GM21717 (cell line): Measurements from ENCODE around the gene HEXA.

Experiments used
- ATAC-seq: cut with Tn5 transposase; IDR thresholded peaks from one replicate; pipeline ENCODE4 v1.9.1; 2021; ENCODE audit warnings: mild to moderate bottlenecking, moderate library complexity; ENCODE audit not compliant: unreplicated experiment

HEXA gene

DNA sequence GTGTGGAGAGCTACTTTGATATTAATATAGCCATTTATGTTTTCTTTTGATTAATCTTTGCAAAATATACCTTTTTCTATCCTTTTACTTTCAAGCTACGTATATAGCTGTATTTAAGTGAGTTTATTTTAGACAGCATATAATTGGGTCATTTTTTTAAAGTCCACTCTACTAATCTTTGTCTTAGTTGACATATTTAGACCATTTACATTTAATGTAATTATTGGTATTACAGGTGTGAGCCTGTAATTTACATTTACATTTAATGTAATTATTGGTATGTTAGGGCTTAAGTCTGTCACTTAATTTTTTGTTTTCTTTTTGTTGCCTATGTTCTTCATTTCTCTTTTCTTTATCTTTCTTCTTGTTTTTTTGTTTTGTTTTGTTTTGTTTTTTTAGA is 52.1 kb downstream of the HEXA start:
- no peak for ATAC-seq

- peak; percentile 54 for ATAC-seq
Measured at GRCh38 chr15:72319985-72320671, 55.7 kb downstream of the HEXA start, which contains the start of gene CELF6. CELF6 (minus strand) TSS chr15:72320157; CDS start chr15:72319874, 283 bp downstream.

DNA sequence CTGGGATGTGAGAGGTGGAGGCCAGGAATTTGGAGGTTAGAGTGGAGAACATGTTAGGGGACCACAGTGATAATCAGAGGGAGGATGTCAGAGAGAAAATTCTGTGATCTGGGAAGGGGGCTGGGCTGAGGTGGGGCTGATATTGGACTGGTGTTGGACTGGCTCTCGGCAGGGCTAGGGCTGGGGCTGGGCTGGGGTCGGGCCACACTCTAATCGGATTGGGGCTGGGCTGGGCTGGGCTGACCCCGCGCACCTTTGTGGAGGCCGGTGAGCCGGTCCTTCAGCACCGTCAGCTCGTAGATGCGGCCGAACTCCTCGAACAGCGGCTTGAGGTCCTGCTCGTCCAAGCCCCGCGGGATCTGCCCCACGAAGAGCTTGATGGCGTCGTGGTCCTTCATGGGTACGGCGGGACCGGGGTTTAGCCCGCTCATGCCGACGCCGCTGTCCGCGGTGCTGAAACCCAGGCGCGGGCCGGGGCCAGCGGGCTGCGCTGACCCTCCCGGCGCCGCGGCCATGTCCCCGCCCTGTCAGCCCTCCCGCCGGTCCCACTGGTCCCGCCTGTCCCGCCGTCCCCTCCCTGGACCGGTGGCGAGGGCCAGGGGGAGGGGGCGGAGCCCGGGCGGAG is 56.3 kb downstream of the HEXA start:
- peak; percentile 11 for ATAC-seq

GRCh38 chr15:72318408-72318942 is 57.3 kb downstream of the HEXA start:
- no peak for ATAC-seq

GRCh38 chr15:72315706-72316370 is 60.0 kb downstream of the HEXA start:
- no peak for ATAC-seq

DNA sequence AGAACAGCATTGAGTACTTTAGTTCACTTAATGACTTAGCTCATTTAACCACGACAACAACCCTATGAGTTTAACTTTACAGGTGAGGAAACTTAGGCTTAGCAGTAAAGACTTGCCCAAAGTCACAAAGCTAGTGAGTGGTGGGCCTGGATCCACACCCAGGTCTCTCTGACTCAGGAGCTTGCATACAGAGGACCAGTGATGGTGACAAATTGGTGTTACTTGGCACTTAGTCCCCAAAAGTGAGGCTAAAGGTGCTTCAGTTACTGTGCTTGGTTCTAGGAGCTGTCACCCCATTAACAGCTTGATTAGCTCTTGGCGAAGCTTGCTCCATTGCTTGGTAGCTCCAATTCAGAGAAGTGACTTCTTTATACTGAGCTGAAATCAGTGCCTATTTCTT is 61.9 kb downstream of the HEXA start:
- ATAC-seq = no peak

GRCh38 chr15:72313448-72313840 is 62.4 kb downstream of the HEXA start:
- ATAC-seq = no peak

GRCh38 chr15:72312605-72313447 is 63.0 kb downstream of the HEXA start:
- ATAC-seq = no peak

- ATAC-seq = no peak
Measured at GRCh38 chr15:72307026-72307425, 68.8 kb downstream of the HEXA start.

DNA sequence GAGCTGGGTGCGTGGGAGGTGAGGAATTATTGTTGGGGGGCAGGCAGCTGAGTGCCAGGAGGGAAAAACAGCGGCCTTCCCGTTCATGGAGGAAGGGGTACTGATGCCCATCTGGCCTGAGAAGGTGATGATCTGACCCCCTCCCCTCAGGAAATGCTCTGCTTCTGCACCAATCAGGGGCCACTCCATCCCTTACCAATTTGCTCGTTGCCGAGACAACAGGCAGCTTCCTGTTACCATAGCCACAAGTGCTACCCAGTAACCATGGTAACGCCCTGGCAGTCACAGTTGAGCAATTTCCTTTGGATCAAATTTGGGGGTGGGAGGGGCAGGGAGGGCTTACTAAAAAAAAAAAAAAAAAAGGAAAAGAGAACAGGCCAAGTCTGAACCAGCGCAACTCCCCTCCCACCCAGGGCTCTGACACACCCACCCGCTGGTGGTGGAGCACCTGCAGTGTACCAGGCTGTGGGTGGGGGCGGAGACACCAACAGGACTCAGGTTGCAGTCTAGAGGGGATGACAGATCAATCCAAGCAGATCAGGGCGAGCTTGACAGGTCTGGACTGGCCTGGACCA is 69.5 kb downstream of the HEXA start:
- no peak for ATAC-seq

DNA sequence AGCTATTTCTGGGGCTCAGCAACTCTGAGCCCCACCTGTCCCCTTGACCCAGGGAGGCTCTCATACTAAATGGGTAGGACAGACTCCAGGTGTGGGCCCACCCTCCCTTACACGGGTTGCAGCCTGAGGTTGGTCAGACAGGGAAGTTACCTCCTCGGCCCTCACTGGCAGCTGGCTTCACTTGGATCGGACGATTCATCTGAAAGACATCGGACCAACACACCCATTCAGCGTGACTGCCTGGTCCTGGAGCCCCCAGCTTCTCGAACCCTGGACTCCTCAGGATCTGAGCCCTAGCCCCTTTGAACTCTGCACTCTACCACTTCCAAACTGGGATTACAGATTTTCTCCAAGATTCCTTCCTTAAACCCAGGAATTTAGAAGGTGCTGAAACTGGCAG is 71.2 kb downstream of the HEXA start:
- ATAC-seq = no peak

DNA sequence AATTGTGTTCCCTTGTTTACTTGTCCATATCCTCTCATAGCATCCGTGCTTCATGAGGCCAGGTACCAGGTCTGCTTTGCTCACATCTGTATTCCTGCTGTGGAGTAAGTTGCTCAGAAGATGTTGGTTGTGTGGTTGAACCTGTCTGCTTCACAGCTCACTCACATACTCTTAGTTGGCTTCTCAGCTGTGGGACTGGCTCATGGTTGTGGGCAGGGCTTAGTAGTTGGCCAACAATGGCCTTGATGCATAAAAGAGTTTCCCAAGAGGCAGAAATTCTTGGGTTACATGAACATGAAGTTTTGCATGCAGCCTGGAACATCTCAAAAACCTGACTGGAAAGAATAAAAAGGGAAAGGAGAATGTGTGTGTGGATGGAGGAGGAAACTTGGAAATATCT is 72.9 kb downstream of the HEXA start:
- ATAC-seq = no peak
